Psoas muscle (tissue), 8 donors: Measurements from ENCODE around the gene RAB11FIP4. TPM values are rescaled to one million over a fixed set of nuclear protein-coding genes. Genes with fewer than 3 reads are reported as not detected.
"Not testable (repeated sequence)": the region's sequence is repeated elsewhere in the genome, so short reads cannot be mapped to it uniquely, and the experiment has no call there.

ENCODE experiments used
- ATAC-seq, 4 donors: fragments of 200-7000 bp; cut with Tn5 transposase; one replicate each; pipeline ENCODE4 v1.9.1; 2020; ENCODE audit warnings: moderate library complexity in 3 of 4, mild to moderate bottlenecking in 2 of 4
- DNase-seq, 2 donors: peaks; one replicate each; pipeline ENCODE4 v3.0.0-alpha.2; 2020
- H3K27ac ChIP-seq: fragments of 200-600 bp; one replicate; pipeline ENCODE4 v1.8.0; 2022
- H3K27me3 ChIP-seq, 3 donors: fragments of 200-600 bp in 1 of 3; one replicate each; pipeline versions ENCODE4 v1.6.1 to v1.8.0; 2013 to 2022; ENCODE audit warnings: low read length in 2 of 3, mild to moderate bottlenecking in 2 of 3, moderate library complexity in 1 of 3; ENCODE audit not compliant: insufficient read depth in 3 of 3
- H3K36me3 ChIP-seq, 2 donors: fragments of 200-600 bp in 1 of 2; one replicate each; pipeline versions ENCODE4 v1.6.1 to v1.8.0; 2013 to 2022; ENCODE audit warnings: low read depth in 1 of 2, mild to moderate bottlenecking in 1 of 2, moderate library complexity in 1 of 2; ENCODE audit not compliant: insufficient read depth in 1 of 2
- H3K4me1 ChIP-seq: fragments of 200-600 bp; one replicate; pipeline ENCODE4 v1.8.0; 2022
- H3K4me3 ChIP-seq: fragments of 200-600 bp; one replicate; pipeline ENCODE4 v1.8.0; 2022; ENCODE audit warnings: mild to moderate bottlenecking
- H3K9me3 ChIP-seq: fragments of 200-600 bp; one replicate; pipeline ENCODE4 v1.8.0; 2022
- CTCF ChIP-seq: fragments of 200-600 bp; IDR thresholded peaks from one replicate; pipeline ENCODE4 v1.8.0; 2022; ENCODE audit warnings: antibody characterized with exemption
- WGBS, 3 donors: extraction: QIAGEN DNeasy Blood & Tissue Kit; methylation state at CpG; one replicate each; pipeline versions ENCODE4 v1.1.6 to v1.1.7; 2013; 5-methylcytosine and 5-hydroxymethylcytosine counted together
- intact Hi-C, 2 donors: fragments of 100-400 bp; cut with DNase I; formaldehyde crosslinking; loops; one replicate each; pipeline versions ENCODE4 v1.11.0 to v1.14.2; 2022
- polyA plus RNA-seq, 3 donors: library from polyadenylated mRNA; stranded (reverse); fragments of 200-250 nt; gene quantifications; one replicate each; pipeline ENCODE4 v1.2.3, GENCODE V29; 2013
- total RNA-seq, 4 donors: library from RNA; stranded (reverse); fragmentation: NEBNext Ultra II Directional in 2 of 4; extraction: Animal tissue kit (Norgen Biotek cat#: 25700) in 2 of 4; gene quantifications; one replicate each; pipeline versions ENCODE4 v1.2.1 to v1.2.4, GENCODE V29; 2021 to 2023
- donor health status: healthy with polysubstance abuse.
- donor health status: DM: no; HTN: no; CAD: no; lungs with moderate emphysema.
- donor health status: Bipolar disorder and iron deficiency.
- donor health status: healthy.
- donor health status: DM: yes; HTN: yes; CAD: no.
- donor health status: DM: no; HTN: no; CAD: no.
- donor health status: DM: no; HTN: no; CAD: no.
- donor health status: DM: yes; HTN: yes; CAD: no.

The RAB11FIP4 gene
- total and polyA plus RNA-seq, 7 donors: 0.04 to 1.8 (median 0.41) TPM

GRCh38 chr17:31439716-31440115 lies 48.2 kb downstream of the RAB11FIP4 start:
- no peak for ATAC-seq
- TF ChIP-seq CTCF: no peak
- 85 to 96% (median 89%) methylated on average over 4 of the region's 4 CpGs for WGBS, 3 donors

DNA sequence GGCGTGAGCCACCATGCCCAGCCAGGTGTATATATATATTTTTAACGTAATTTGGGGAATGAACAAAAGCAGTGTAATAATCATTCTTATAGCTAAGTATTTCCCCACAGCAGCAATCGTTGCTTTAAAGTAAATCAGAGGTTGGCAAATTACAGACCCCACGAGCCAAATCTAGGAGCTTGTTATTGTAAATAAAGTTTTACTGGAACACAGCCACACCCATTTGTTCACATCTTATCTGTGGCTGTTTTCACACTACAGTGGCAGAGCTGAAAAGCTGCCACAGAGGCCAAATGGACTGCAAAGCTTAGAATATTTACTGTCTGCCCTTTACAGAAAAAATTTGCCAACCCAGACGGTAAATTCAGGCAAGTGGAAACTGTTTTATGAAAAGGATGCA lies 50.8 kb downstream of the RAB11FIP4 start:
- Histone ChIP-seq H3K4me3 (no peak overlapping the region), H3K4me1 (no peaks in the 10 kb centered on the region), H3K36me3 (no peaks in the 10 kb centered on the region), H3K27me3 (no peaks in the 10 kb centered on the region), H3K27ac (no peak overlapping the region), H3K9me3 (no peaks in the 10 kb centered on the region)
- TF ChIP-seq CTCF: no peak
- WGBS, 3 donors: 70 to 73% (median 72%) methylated on average over 5 of the region's 5 CpGs
- ATAC-seq (no peak), DNase-seq (no peak)
- intact Hi-C loops: no loop called here

More at GRCh38 chr17:31439716-31440115, 48.2 kb downstream of the RAB11FIP4 start:
- Histone ChIP-seq H3K9me3 (no peaks in the 10 kb centered on the region), H3K36me3 (no peaks in the 10 kb centered on the region), H3K4me3 (no peak overlapping the region), H3K27me3 (no peaks in the 10 kb centered on the region), H3K27ac (no peak overlapping the region), H3K4me1 (no peaks in the 10 kb centered on the region)
- DNase-seq: no peak
- intact Hi-C loops: loop anchor here (5.0 kb wide), 2 partner anchors 403 to 418 kb away; partner anchors contain the start of gene COPRS (in 1 of the 2)

- intact Hi-C loops, H3K27ac ChIP-seq, H3K36me3 ChIP-seq, ATAC-seq, H3K4me1 ChIP-seq, DNase-seq, H3K4me3 ChIP-seq, H3K9me3 ChIP-seq, H3K27me3 ChIP-seq: not testable (repeated sequence)
- WGBS, 3 donors: 69 to 84% (median 77%) methylated on average over 5 of the region's 5 CpGs
These were observed 51.4 kb downstream of the RAB11FIP4 start for GRCh38 chr17:31442856-31443255.

GRCh38 chr17:31443386-31443785 lies 51.9 kb downstream of the RAB11FIP4 start:
- no peak overlapping the region for H3K4me3 ChIP-seq
- no peaks in the 10 kb centered on the region for H3K36me3 ChIP-seq
- no peak for TF ChIP-seq CTCF
- intact Hi-C loops: no loop called here
- H3K9me3 ChIP-seq: no peaks in the 10 kb centered on the region
- ATAC-seq (no peak), DNase-seq (no peak)
- no peak overlapping the region for H3K27ac ChIP-seq
- no peaks in the 10 kb centered on the region for H3K4me1 ChIP-seq
- WGBS, 3 donors: 83 to 87% (median 87%) methylated on average over 7 of the region's 7 CpGs
- no peaks in the 10 kb centered on the region for H3K27me3 ChIP-seq

GRCh38 chr17:31444026-31444425 lies 52.6 kb downstream of the RAB11FIP4 start:
- H3K9me3 ChIP-seq: no peaks in the 10 kb centered on the region
- DNase-seq: no peak
- no peak overlapping the region for H3K4me3 ChIP-seq
- no peaks in the 10 kb centered on the region for H3K4me1 ChIP-seq
- no peaks in the 10 kb centered on the region for H3K36me3 ChIP-seq
- WGBS, 3 donors: 87 to 93% (median 89%) methylated on average over 2 of the region's 2 CpGs
- no peak overlapping the region for H3K27ac ChIP-seq
- TF ChIP-seq CTCF: no peak
- intact Hi-C loops: no loop called here
- no peak for ATAC-seq
- no peaks in the 10 kb centered on the region for H3K27me3 ChIP-seq
